GM18520 (cell line): ENCODE data around the gene MYO1B.

Source experiments
- ATAC-seq: cut with Tn5 transposase; IDR thresholded peaks from one replicate; pipeline ENCODE4 v1.9.1; 2021; ENCODE audit not compliant: unreplicated experiment

MYO1B gene

DNA sequence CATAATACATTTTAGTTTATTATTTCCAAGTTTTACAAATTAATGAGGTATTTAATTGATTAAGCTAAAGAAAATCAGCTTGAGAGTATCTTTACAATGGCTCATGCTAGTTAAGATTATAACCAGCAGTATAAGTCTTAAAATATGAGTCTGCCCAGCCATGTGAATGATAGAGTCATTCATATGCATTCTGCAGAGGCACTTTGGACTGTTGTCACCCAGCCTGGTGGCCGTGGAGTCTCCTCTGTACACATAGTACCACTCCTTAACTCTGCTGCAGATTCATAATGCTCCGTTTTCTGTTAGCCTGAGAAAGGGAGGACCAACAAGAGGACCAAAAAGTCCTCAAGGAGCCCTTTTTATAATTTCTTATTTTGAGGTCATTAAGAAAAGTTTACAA, 148.8 kb downstream of the MYO1B start:
- no peak for ATAC-seq

- no peak for ATAC-seq
These were observed 151.6 kb downstream of the MYO1B start for GRCh38 chr2:191396794-191397193.

- ATAC-seq, result no peak
These were observed 154.4 kb downstream of the MYO1B start for GRCh38 chr2:191399601-191400000.

GRCh38 chr2:191401287-191401686, 156.1 kb downstream of the MYO1B start:
- ATAC-seq, result no peak

- no peak for ATAC-seq
These were observed 157.9 kb downstream of the MYO1B start for GRCh38 chr2:191402966-191403565.

- no peak for ATAC-seq
These were observed 159.4 kb downstream of the MYO1B start for GRCh38 chr2:191404568-191404991.

DNA sequence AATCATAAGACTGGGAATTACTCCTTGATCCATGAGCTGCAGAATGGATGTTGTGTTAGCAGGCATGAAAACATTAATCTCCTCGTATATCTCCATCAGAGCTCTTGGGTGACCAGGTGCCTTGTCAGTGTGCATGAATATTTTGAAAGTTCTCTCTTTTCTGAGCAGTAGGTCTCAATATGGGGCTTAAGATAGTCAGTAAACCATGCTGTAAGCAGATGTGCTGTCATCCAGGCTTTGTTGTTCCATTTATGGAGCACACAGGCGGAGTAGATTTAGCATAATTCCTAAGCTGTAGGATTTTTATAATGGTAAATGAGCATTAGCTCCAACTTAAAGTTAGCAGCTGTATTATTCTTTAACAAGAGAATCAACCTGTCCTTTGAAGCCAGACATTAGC, 160.3 kb downstream of the MYO1B start:
- no peak for ATAC-seq

- ATAC-seq, result no peak
These were observed 165.6 kb downstream of the MYO1B start for GRCh38 chr2:191410646-191411436.

DNA sequence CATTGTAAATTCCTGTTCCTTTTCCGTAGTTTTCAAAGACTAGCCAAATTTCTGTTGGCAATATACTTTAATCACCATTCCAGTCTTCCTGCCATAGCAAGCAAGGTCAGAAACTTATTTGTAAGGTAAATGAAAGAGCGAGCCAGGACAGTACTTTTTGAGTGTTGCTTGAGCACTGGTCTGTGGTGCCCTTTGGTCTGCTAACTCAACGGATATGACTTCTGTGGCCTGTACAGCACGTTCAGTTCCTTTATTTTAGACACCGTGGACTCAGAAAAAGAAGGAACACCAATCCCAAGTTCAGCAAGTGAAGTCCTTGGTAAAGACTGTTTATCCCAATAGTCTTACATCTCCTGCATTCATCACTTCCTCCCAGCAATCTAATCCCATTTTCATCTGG, 166.3 kb downstream of the MYO1B start:
- no peak for ATAC-seq

- no peak for ATAC-seq
These were observed 167.1 kb downstream of the MYO1B start for GRCh38 chr2:191412353-191412752.

GRCh38 chr2:191415101-191415500, 169.9 kb downstream of the MYO1B start:
- no peak for ATAC-seq

GRCh38 chr2:191415858-191416257, 170.7 kb downstream of the MYO1B start:
- ATAC-seq, result no peak

DNA sequence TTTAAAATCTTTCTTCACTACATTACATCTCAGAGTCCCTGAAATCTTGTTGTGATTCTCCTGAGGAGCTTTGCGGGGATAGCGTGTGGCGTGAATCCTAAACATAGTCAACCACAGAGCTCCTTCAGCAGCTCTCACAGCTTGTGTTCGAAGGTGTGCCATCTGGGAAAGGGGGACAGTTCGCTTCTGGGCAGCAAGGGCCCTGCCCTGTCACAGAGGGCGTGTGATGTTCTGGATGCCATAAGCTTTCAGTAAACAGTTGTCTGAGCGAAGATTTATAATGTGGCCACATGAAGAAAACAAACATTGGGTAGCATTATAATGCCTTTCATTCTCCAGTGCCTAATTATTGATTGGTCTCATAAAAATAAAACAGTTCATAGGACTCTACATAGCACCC, 172.5 kb downstream of the MYO1B start:
- no peak for ATAC-seq

DNA sequence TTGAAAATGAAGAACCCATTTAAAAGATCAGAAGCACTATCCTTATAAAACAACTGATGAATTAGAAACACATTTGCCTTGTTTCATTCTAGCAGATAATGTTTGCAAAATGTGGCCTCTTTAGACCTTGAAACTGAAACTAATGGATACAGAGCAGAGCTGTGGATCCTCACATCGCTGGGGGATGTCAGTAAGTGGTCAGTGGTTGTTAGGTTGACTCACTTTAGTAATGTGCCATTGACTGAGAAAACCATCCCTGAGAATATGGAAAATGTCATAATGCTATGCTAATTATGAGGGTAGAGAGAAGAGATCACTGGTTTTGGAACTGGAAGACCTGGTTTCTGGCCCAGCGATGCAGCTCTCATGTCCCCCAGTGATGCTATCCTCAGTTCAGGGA, 176.7 kb downstream of the MYO1B start:
- no peak for ATAC-seq

DNA sequence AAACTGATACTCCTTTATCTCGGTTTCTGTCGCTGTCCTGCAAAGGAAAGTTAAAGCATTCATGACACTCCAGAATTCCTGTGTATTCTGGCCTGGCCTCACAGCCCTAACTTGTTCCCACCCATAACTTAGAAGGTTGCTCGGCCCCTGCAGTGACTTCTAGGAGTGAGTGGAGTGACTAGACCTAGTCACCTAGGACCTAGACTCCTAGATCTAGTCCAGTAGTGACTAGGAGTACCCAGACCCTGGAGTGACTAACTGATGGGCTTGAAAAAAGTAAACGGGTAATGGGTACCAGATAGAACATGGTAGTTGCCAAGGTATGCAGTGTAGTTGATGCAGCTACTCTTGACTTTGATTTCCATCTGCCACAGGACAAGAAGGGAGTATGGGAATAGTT, 181.8 kb downstream of the MYO1B start:
- ATAC-seq, result no peak

DNA sequence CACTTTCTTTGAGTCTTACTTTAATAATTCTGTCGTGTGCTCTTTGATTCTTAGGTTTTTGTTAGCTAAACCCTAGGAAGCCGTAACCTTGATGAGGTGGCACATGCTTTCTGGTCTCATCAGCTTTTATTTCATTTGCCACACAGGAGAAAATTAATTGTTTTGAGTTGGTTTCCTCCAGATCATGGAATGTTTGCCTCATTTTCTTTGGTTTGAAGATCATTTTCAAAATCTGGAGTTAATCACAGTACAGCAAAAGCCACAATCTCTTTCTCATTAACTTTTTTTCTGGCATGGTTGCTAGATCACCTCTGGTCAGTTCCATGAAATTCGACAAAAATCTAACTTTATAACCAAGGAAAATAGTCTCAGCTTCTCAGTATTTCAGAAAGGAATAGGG, 182.9 kb downstream of the MYO1B start:
- no peak for ATAC-seq

DNA sequence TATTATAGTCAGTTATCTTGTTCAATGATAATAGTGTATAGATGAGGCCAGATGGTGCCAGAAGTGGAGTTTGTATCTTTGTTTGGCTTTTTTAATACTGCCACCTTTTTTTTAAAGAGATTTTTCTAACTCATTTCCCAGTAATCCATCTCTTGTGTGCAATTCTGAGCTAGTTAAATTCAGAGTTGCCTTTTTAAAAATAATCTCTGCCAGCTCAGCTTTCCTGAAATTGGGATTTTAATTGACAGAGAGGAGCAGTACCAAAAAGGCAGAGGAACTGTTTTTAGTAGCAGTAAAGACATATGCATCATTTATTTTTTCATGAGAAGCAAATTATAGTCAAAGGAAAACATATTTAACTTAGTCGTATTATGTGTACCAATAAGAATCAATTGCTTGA, 185.3 kb downstream of the MYO1B start:
- ATAC-seq, result no peak

DNA sequence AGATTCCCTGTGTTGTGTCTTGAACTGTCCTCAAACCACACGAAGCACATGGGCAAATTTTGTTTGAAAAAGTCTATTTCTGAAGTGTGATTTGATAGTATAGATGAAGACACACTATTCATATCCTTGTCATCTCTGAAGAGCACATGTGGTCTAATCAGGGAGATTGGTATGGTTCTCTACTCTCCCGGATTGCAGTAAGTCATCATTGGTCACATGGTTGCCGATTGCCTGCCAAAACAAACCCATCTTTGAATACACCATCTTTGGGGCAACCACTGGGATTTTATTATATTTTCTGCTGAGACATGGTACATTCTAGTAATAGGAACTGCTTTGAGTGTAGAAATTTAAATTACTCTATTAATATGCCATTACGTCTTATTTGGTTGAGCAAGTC, 186.9 kb downstream of the MYO1B start:
- no peak for ATAC-seq

DNA sequence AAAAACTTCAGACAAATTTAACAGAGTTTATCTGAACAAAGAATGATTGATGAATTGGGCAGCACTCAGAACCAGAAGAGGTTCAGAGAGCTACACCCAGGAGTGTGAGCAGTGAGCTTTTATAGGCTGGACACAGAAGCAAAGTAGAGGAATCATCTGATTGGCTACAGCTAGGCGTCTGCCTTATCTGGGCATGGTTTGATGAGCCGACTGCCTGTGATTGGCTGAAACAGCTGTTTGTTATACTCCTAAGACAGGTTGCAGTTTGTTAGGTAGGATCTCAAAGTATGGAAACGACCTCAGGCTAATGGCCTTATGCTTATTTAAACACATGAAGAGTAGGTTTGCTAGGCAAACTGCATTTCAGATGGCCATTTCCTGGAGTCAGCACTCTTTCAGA, 188.9 kb downstream of the MYO1B start:
- ATAC-seq, result no peak

- no peak for ATAC-seq
These were observed 189.9 kb downstream of the MYO1B start for GRCh38 chr2:191435141-191435540.

DNA sequence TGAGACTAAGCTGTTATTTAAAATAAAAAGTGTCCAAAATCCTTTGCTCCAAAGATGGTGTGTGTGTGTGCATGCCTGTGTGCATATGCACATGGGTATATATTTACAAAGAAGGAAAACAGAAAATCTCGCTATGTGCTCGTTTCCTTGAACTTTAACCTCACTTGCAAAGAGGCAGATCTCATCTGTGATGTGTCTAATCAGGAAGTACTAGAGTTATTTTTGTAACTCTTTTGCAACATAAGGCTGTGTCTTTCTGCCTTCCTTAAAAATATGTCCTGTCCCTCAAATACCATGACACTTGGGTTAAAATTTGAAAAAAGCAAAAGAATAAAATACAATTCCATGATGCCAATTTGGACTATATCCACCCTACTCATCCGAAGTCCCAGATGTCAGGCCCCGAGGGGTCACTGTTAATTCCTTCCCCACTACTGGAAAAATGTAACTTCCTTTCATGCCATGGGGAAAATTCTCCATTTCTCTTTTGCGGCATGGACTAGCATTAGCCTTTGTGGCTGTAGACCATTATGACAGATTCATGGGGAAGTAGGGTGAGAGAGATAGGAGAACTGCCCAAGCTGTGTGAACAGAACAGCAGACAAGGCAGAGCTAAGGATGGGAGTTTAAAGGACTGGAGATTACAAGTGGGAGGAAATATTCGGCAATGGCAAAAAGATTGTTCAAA, 191.3 kb downstream of the MYO1B start:
- no peak for ATAC-seq

- ATAC-seq, result no peak
These were observed 194.3 kb downstream of the MYO1B start for GRCh38 chr2:191439481-191439880.
